Eye (tissue), 1 donor: ENCODE data around the gene APC2.
A peak's percentile ranks its signal among the peaks of the same experiment; 100 is the strongest.
"Not testable (repeated sequence)": the region's sequence is repeated elsewhere in the genome, so short reads cannot be mapped to it uniquely, and the experiment has no call there.

Experiments
- DNase-seq: peaks from one replicate; pipeline ENCODE4 v3.0.0-alpha.2; 2015

APC2 gene

GRCh38 chr19:1514295-1514661 is 64.4 kb downstream of the APC2 start:
- no peak for DNase-seq

- DNase-seq = no peak
These were observed 65.2 kb downstream of the APC2 start for GRCh38 chr19:1514986-1515721.

- DNase-seq = no peak
These were observed 66.5 kb downstream of the APC2 start for GRCh38 chr19:1516395-1516753.

- DNase-seq = no peak
These were observed 68.5 kb downstream of the APC2 start for GRCh38 chr19:1518471-1518870.

- DNase-seq = not testable (repeated sequence)
These were observed 69.9 kb downstream of the APC2 start for GRCh38 chr19:1519802-1520201.

GRCh38 chr19:1520203-1520780 is 70.4 kb downstream of the APC2 start:
- DNase-seq = no peak

GRCh38 chr19:1521636-1522035 is 71.7 kb downstream of the APC2 start:
- DNase-seq = peak; percentile 35

- no peak for DNase-seq
These were observed 72.1 kb downstream of the APC2 start for GRCh38 chr19:1522061-1522460.

GRCh38 chr19:1522838-1523237 is 72.9 kb downstream of the APC2 start:
- DNase-seq = no peak
